NCI-H1694 (cell line): Measurements from ENCODE around the gene PCSK5.
"Not testable (repeated sequence)": the region's sequence is repeated elsewhere in the genome, so short reads cannot be mapped to it uniquely, and the experiment has no call there.

Source experiments
- DNase-seq: peaks from one replicate; lab custom pipeline; 2025; lab: John Stamatoyannopoulos, UW

Gene PCSK5

GRCh38 chr9:75889977-75890471 is 449 bp upstream of the PCSK5 start:
- DNase-seq: no peak

- DNase-seq: no peak
Observed at GRCh38 chr9:75891277-75891741, 836 bp downstream of the PCSK5 start.

- no peak for DNase-seq
Observed at GRCh38 chr9:75891771-75892215, 1.3 kb downstream of the PCSK5 start.

GRCh38 chr9:75892216-75892911 is 1.9 kb downstream of the PCSK5 start:
- DNase-seq: no peak

GRCh38 chr9:75893106-75893505 is 2.6 kb downstream of the PCSK5 start:
- DNase-seq: no peak

- no peak for DNase-seq
Observed at GRCh38 chr9:75894566-75894965, 4.1 kb downstream of the PCSK5 start.

- no peak for DNase-seq
Observed at GRCh38 chr9:75895112-75895511, 4.6 kb downstream of the PCSK5 start.

- DNase-seq: no peak
Observed at GRCh38 chr9:75896193-75896592, 5.7 kb downstream of the PCSK5 start.

GRCh38 chr9:75900893-75901524 is 10.5 kb downstream of the PCSK5 start:
- DNase-seq: not testable (repeated sequence)

- DNase-seq: no peak
Observed at GRCh38 chr9:75903785-75904360, 13.4 kb downstream of the PCSK5 start.

GRCh38 chr9:75904364-75904763 is 13.9 kb downstream of the PCSK5 start:
- no peak for DNase-seq

- DNase-seq: no peak
Observed at GRCh38 chr9:75906531-75906930, 16.1 kb downstream of the PCSK5 start.

GRCh38 chr9:75907329-75907728 is 16.9 kb downstream of the PCSK5 start:
- DNase-seq: no peak

GRCh38 chr9:75907923-75908322 is 17.4 kb downstream of the PCSK5 start:
- DNase-seq: no peak

- no peak for DNase-seq
Observed at GRCh38 chr9:75909776-75910175, 19.3 kb downstream of the PCSK5 start.

- DNase-seq: no peak
Observed at GRCh38 chr9:75910731-75911130, 20.3 kb downstream of the PCSK5 start.

GRCh38 chr9:75911390-75911789 is 20.9 kb downstream of the PCSK5 start:
- no peak for DNase-seq

GRCh38 chr9:75912951-75913350 is 22.5 kb downstream of the PCSK5 start:
- no peak for DNase-seq

GRCh38 chr9:75914002-75914401 is 23.5 kb downstream of the PCSK5 start:
- DNase-seq: no peak

- no peak for DNase-seq
Observed at GRCh38 chr9:75914883-75915452, 24.5 kb downstream of the PCSK5 start.

GRCh38 chr9:75918154-75918553 is 27.7 kb downstream of the PCSK5 start:
- no peak for DNase-seq

- no peak for DNase-seq
Observed at GRCh38 chr9:75918909-75919308, 28.4 kb downstream of the PCSK5 start.
